GM13977 (cell line): ENCODE measurements around the gene ATF6B.

ENCODE experiments used
- DNase-seq: peaks from one replicate; pipeline ENCODE4 v3.0.0; 2012; ENCODE audit warnings: low spot score
- in situ Hi-C: fragments of 300-500 bp; cut with MboI; formaldehyde crosslinking; loops from one replicate; pipeline ENCODE4 v1.12.0; 2022; ENCODE audit warnings: low sequenced_read_pairs, low pct_unique_long_range_greater_than_20kb, mixed read lengths, inconsistent platforms; ENCODE audit not compliant: unreplicated experiment
- TF ChIP-seq, protein P1 (sequence below): IDR thresholded peaks from 2 replicates; pipeline ENCODE4 v1.5.1; 2012; ENCODE audit warnings: mild to moderate bottlenecking, control low read depth; ENCODE audit not compliant: insufficient read depth; ENCODE audit errors: extremely low read depth, missing control alignments

The ATF6B gene

DNA sequence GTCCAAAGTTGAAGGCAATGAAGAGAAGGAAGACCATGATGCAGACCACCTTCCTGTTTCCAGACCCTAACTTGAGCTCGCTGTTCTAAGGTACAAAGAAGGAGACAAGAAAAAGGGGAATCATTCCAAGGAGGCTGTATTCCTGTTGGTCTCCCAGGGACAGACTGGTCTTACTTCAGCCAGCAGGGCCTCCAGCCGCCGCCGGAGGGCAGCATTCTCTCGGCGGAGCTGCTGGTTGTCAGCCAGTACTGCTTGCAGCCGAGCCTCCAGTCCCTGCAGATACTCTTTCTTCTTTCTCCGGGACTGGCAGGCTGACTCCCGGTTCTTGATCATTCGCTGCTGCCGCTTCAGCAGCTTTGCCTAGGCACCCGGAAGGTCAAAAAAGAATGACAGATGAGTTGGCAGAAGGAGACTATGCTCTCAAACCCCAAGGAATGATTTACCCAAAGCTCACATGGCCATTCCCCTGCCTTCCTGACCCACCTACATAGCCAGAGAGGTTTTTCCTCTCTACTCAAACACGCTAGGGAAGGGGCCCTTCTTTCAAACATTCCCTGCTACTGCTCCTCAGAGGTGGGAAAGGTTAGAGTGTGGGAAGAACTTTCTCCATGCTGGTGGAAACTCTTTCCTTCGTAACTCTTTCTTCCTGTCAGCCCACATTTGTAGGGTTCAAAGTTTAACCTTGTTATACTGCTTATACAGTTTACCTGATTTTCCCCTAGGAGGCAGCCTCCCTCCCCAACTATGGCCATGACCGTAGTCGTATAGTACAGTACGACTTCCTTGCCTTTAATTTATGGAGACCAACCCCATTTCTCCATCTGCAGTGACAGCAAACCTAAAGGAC lies 9.0 kb downstream of the ATF6B start:
- TF ChIP-seq, protein P1, sequence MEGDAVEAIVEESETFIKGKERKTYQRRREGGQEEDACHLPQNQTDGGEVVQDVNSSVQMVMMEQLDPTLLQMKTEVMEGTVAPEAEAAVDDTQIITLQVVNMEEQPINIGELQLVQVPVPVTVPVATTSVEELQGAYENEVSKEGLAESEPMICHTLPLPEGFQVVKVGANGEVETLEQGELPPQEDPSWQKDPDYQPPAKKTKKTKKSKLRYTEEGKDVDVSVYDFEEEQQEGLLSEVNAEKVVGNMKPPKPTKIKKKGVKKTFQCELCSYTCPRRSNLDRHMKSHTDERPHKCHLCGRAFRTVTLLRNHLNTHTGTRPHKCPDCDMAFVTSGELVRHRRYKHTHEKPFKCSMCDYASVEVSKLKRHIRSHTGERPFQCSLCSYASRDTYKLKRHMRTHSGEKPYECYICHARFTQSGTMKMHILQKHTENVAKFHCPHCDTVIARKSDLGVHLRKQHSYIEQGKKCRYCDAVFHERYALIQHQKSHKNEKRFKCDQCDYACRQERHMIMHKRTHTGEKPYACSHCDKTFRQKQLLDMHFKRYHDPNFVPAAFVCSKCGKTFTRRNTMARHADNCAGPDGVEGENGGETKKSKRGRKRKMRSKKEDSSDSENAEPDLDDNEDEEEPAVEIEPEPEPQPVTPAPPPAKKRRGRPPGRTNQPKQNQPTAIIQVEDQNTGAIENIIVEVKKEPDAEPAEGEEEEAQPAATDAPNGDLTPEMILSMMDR = peak; percentile 91
- peak; percentile 83 for DNase-seq
- in situ Hi-C loops = no loop called here

- TF ChIP-seq, protein P1 = no peak
- in situ Hi-C loops = no loop called here
- no peak for DNase-seq
Measured at GRCh38 chr6:32117461-32117860, 10.6 kb downstream of the ATF6B start.

- DNase-seq = peak; percentile 42
- in situ Hi-C loops = no loop called here
Measured at GRCh38 chr6:32116674-32117073, 11.4 kb downstream of the ATF6B start.

GRCh38 chr6:32115623-32116022 lies 12.4 kb downstream of the ATF6B start:
- DNase-seq = no peak
- TF ChIP-seq, protein P1 = no peak
- in situ Hi-C loops = no loop called here

More at GRCh38 chr6:32116674-32117073, 11.4 kb downstream of the ATF6B start:
- TF ChIP-seq, protein P1 = peak; percentile 14

- TF ChIP-seq, protein P1 = no peak
- in situ Hi-C loops = no loop called here
- no peak for DNase-seq
Measured at GRCh38 chr6:32114796-32115195, 13.2 kb downstream of the ATF6B start.

GRCh38 chr6:32113386-32114352 lies 14.4 kb downstream of the ATF6B start:
- TF ChIP-seq, protein P1 = no peak
- in situ Hi-C loops = no loop called here
- DNase-seq = no peak
